ENCODE measurements around the gene OR52A5. TPM values are rescaled to one million over a fixed set of nuclear protein-coding genes. Genes with fewer than 3 reads are reported as not detected.
"Not testable (repeated sequence)": the region's sequence is repeated elsewhere in the genome, so short reads cannot be mapped to it uniquely, and the experiment has no call there.

Gene OR52A5
- total RNA-seq, 4 donors from 2014 or later, result not detected

DNA sequence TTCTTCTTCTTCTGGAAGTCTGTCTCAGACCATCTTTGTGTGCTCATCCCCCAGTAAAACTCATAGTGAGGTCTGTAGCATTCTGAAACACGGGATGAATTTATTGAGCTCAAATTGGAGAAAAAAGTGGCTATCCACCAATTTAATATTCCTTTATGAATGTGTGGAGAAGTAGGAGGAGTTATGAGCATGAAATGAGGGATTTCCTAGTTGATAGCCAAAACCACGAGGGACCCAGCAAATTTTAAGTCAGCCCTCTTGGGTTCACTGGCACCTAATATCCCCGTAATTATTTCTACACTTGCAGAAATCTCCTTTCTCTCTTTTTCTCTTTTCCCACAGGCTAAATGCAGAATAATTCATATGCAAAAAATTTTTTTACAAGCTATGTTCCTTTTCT is 16.5 kb upstream of the OR52A5 start, which contains the start of gene OR52A1:
Gene OR52A1 (minus strand): TSS at position 101 of the 400 bp plus-strand sequence. CDS start 2,388 bp downstream, outside the sequence.
- TF ChIP-seq, protein P1, sequence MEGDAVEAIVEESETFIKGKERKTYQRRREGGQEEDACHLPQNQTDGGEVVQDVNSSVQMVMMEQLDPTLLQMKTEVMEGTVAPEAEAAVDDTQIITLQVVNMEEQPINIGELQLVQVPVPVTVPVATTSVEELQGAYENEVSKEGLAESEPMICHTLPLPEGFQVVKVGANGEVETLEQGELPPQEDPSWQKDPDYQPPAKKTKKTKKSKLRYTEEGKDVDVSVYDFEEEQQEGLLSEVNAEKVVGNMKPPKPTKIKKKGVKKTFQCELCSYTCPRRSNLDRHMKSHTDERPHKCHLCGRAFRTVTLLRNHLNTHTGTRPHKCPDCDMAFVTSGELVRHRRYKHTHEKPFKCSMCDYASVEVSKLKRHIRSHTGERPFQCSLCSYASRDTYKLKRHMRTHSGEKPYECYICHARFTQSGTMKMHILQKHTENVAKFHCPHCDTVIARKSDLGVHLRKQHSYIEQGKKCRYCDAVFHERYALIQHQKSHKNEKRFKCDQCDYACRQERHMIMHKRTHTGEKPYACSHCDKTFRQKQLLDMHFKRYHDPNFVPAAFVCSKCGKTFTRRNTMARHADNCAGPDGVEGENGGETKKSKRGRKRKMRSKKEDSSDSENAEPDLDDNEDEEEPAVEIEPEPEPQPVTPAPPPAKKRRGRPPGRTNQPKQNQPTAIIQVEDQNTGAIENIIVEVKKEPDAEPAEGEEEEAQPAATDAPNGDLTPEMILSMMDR (IDR thresholded peaks at IDR 0.05), result no peak
- no peak for ATAC-seq (ENCODE audit: low FRiP score)
- no peak for DNase-seq (ENCODE audit: low spot score)

DNA sequence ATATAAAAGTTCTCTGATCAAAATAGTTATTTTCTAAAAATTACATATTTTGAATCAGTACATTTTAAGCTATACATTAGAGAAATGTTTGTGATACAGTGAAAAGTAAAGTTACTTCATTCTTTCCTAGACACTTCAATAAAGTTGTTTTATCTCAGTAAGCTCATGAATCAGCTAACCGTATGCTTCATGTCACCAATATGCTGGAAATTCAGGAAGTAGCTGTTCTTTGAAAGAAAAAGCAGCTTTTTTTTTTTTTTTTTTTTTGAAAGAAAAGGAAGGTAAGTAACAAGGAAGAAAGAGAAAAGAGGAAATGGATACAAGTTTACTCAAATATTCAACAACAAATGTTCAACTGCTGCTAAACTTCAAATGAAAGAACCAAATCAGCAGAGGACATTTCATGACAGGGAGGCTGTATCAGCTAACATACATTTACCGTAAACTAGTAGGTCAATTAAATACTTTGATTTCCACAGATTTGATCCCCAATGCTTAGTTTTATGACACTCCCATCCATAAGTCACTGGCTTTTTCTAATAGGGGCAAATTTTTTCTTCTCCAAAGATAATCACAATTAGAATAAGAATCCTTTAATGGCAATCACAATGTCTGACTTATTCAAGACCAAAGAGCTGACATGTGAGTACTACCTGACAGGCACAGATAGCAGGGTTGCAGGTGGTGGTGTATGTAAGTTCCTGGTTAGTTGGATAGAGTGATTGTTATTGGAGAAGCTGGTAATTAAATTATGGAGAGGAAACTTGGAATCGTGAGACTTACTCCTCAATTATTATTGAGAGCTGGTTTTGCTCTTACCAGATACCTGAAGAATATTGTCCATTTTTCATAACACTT is 15.6 kb upstream of the OR52A5 start:
- ATAC-seq (ENCODE audit: low FRiP score) (no peak), DNase-seq (ENCODE audit: low spot score) (no peak)
- TF ChIP-seq, protein P1 (IDR thresholded peaks at IDR 0.05), result no peak

DNA sequence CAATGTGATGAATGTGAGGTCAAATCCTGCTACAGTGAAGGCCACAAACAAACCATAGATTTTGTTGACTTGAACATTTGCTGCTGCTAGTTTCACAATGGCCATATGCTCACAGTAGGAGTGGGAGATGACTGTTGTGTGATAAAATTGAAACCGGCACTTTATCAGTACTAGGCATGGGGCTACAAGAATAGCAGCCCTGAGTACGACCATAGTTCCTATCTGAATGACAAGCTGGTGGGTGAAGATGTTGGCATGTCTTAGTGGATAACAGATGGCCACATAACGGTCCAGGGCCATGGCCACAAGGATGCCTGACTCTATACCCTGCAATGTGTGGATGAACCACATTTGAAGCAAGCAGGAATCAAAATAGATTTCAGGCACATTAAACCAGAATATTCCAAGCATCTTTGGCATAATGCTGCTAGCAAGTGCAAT is 13.6 kb upstream of the OR52A5 start:
- DNase-seq (ENCODE audit: low spot score) (no peak), ATAC-seq (ENCODE audit: low FRiP score) (no peak)
- TF ChIP-seq, protein P1 (IDR thresholded peaks at IDR 0.05), result no peak

DNA sequence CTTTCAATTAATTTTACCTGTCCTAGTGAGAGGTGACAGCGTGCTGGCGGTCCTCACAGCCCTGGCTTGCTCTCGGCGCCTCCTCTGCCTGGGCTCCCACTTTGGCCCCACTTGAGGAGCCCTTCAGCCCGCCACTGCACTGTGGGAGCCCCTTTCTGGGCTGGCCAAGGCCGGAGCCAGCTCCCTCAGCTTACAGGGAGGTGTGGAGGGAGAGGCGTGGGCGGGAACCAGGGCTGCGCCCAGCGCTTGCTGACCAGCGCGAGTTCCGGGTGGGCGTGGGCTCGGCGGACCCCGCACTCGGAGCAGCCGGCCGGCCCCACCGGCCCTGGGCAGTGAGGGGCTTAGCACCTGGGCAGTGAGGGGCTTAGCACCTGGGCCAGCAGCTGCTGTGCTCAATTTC is 6.0 kb upstream of the OR52A5 start:
- ATAC-seq (ENCODE audit: low FRiP score); DNase-seq (ENCODE audit: low spot score): not testable (repeated sequence)

DNA sequence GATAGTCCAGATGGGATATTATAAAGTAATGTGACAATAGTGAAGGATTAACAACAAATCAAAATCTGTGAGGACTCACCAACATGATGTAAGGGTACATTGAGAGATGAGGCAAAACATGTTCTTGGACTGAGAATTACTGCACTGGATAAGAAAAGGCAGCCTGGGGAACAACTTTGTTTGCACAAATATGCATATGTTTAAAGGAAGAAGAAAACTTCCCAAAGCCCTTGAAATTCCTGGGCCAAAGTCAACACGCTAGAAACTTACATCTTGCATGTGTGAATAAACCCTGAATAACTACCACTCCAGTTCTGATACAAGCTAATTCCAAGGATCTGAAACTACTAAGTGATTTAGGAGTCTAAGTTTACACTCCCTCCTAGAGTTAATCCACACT is 1.1 kb downstream of the OR52A5 start:
- no peak for ATAC-seq (ENCODE audit: low FRiP score)
- TF ChIP-seq, protein P1 (IDR thresholded peaks at IDR 0.05), result no peak
- no peak for DNase-seq (ENCODE audit: low spot score)

DNA sequence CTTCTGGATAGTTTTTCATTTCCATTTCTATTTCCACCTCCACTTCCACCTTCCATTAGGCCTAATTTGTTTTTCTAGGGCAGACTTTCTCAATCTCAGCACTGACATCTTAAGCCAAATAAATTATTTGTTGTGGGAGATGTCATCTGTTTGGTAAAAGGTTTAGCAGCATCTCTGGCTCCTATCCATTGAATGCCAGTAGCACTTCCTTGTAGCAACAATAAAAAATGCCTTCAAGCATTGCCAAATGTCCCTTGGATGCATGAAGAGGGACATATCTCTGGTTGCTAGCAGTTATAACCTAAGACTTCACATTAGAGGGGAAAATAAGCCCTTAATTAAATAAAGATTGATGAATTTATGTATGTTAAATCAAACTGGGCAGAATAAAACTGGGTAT is 1.9 kb downstream of the OR52A5 start:
- no peak for ATAC-seq (ENCODE audit: low FRiP score)
- no peak for DNase-seq (ENCODE audit: low spot score)
- TF ChIP-seq, protein P1 (IDR thresholded peaks at IDR 0.05), result no peak

DNA sequence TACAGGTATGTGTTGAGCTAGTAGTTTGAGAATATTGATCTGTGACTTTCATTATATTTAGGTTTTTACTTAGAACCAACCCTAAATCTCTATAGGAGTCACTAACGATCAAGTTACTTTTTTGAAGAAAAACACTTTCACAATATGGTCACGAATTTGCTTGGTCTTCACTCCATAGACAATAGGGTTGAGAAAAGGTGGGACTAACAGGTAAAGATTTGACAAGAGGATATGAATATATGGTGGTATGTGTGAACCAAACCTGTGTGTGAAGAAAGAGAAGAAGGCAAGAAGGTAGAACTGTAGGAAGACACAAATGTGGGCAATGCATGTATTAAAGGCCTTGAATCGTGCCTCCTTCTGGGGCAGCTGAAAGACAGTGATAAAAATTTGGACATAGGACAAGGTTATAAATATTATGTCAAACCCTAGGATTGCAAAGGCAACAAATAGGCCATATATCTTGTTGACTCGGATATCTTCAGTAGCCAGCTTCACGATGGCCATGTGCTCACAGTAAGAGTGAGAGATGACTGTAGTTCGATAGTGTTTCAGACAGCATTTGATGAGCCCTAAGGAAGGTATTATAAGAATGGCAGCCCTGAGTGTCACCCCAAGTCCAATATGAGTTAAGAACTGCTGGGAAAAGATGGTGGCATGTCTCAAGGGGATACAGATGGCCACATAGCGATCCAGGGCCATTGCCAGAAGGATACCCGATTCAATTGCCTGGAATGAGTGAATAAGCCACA is 6.4 kb downstream of the OR52A5 start:
- TF ChIP-seq, protein P1 (IDR thresholded peaks at IDR 0.05), result no peak
- DNase-seq (ENCODE audit: low spot score) (no peak), ATAC-seq (ENCODE audit: low FRiP score) (no peak)
